Activated CD8-positive, alpha-beta T cell treated with anti-CD3 and anti-CD28 coated beads, Interleukin-2, amount 10 ng/mL, durations not matched to agents 7 days and 5 days (primary cell): ENCODE measurements around the gene HOPX. TPM values are rescaled to one million over a fixed set of nuclear protein-coding genes. Genes with fewer than 3 reads are reported as not detected.
"Not testable (repeated sequence)": the region's sequence is repeated elsewhere in the genome, so short reads cannot be mapped to it uniquely, and the experiment has no call there.

ENCODE experiments used
- ATAC-seq: fragments of 150-1000 bp; cut with Tn5 transposase; one replicate; pipeline ENCODE4 v1.10.0; 2021; ENCODE audit warnings: moderate library complexity
- CTCF ChIA-PET: fragments of 350-600 bp; sonication (Branson Sonifier 250); formaldehyde crosslinking; loops from one replicate; lab custom pipeline; 2021; ENCODE audit warnings: antibody characterized with exemption; lab: Charles Lee
- POLR2A ChIA-PET: fragments of 350-600 bp; sonication (Branson Sonifier 250); formaldehyde crosslinking; loops from one replicate; lab custom pipeline; 2021; ENCODE audit warnings: antibody characterized with exemption; lab: Charles Lee
- DNase-seq: peaks from one replicate; pipeline ENCODE4 v3.0.0-alpha.2; 2020
- H3K27ac Mint-ChIP-seq: one replicate; pipeline ENCODE4 v1.8.0; 2021; ENCODE audit warnings: mild to moderate bottlenecking, mixed read lengths
- H3K27me3 Mint-ChIP-seq: one replicate; pipeline ENCODE4 v1.8.0; 2021; ENCODE audit warnings: low read depth, mixed read lengths
- H3K36me3 Mint-ChIP-seq: one replicate; pipeline ENCODE4 v1.8.0; 2021; ENCODE audit warnings: low read depth, mixed read lengths
- H3K4me1 Mint-ChIP-seq: one replicate; pipeline ENCODE4 v1.8.0; 2021; ENCODE audit warnings: low read depth, mixed read lengths
- H3K4me3 Mint-ChIP-seq: one replicate; pipeline ENCODE4 v1.8.0; 2021; ENCODE audit warnings: mild to moderate bottlenecking, mixed read lengths
- H3K9me3 Mint-ChIP-seq: one replicate; pipeline ENCODE4 v1.8.0; 2022; ENCODE audit warnings: mixed read lengths; ENCODE audit not compliant: insufficient read depth
- total RNA-seq, 2 experiments: library from RNA; stranded (reverse); gene quantifications; one replicate each; pipeline ENCODE4 v1.2.3, GENCODE V29; 2021

HOPX gene
- total RNA-seq, 2 experiments from 2014 or later: 63.6 to 67.4 TPM

- no peak for ATAC-seq
- ChIA-PET CTCF (no interaction called here), POLR2A (no interaction called here)
Measured at GRCh38 chr4:56684320-56685050, 3.4 kb upstream of the HOPX start.

GRCh38 chr4:56683455-56683854 lies 2.4 kb upstream of the HOPX start:
- H3K36me3 Mint-ChIP-seq: no peaks in the 10 kb centered on the region
- POLR2A ChIA-PET: no interaction called here
- peaks cover 15% of the 10 kb centered on the region for H3K4me1 Mint-ChIP-seq
- H3K27me3 Mint-ChIP-seq: peaks cover 47% of the 10 kb centered on the region
- no peaks in the 10 kb centered on the region for H3K9me3 Mint-ChIP-seq
- CTCF ChIA-PET: no interaction called here
- H3K4me3 Mint-ChIP-seq: no peak overlapping the region
- no peak overlapping the region for H3K27ac Mint-ChIP-seq
- DNase-seq (no peak), ATAC-seq (no peak)

More at GRCh38 chr4:56684320-56685050, 3.4 kb upstream of the HOPX start:
- DNase-seq: no peak
- peaks cover 47% of the 10 kb centered on the region for H3K27me3 Mint-ChIP-seq
- no peaks in the 10 kb centered on the region for H3K36me3 Mint-ChIP-seq
- no peak overlapping the region for H3K4me3 Mint-ChIP-seq
- peaks cover 15% of the 10 kb centered on the region for H3K4me1 Mint-ChIP-seq
- no peaks in the 10 kb centered on the region for H3K9me3 Mint-ChIP-seq
- H3K27ac Mint-ChIP-seq: no peak overlapping the region

GRCh38 chr4:56681853-56682525 lies 893 bp upstream of the HOPX start:
- POLR2A ChIA-PET: no interaction called here
- peaks cover 42% of the 10 kb centered on the region for H3K27me3 Mint-ChIP-seq

DNA sequence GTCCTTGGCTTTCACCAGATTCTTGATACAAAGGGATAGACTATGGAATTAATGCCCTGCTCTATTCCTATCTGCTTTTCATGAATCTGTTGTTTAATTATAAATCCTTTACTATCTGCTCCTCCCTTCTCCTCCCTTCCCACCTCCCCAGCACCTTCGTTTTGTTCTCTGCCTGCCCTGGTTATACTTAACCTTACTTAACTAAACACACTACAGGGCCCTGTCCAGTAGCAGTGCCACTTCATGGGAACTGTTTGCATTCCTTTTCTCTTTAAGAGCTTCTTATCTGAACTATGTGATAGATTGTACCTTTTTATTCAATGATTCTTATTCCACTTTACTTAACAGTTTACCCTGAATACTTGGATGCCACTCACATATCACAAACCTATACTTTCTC lies 830 bp downstream of the HOPX start:
- Mint-ChIP-seq H3K27me3 (peaks cover 41% of the 10 kb centered on the region), H3K9me3 (no peaks in the 10 kb centered on the region), H3K4me3 (no peak overlapping the region), H3K4me1 (peaks cover 15% of the 10 kb centered on the region), H3K36me3 (no peaks in the 10 kb centered on the region), H3K27ac (no peak overlapping the region)
- POLR2A ChIA-PET: no interaction called here
- CTCF ChIA-PET: interaction anchor here (0.9 to 1.8 kb wide), 3 partner anchors 9 to 157 kb away, joined by 3 to 7 read pairs (median 4); no protein-coding TSS in a partner anchor
- ATAC-seq (no peak), DNase-seq (no peak)

More at GRCh38 chr4:56681853-56682525, 893 bp upstream of the HOPX start:
- ATAC-seq: no peak
- no peak overlapping the region for H3K27ac Mint-ChIP-seq
- no peak overlapping the region for H3K4me3 Mint-ChIP-seq
- CTCF ChIA-PET: interaction anchor here (1.7 to 1.8 kb wide), 2 partner anchors 11 to 155 kb away, joined by 4 to 7 read pairs; no protein-coding TSS in a partner anchor
- peaks cover 15% of the 10 kb centered on the region for H3K4me1 Mint-ChIP-seq
- no peaks in the 10 kb centered on the region for H3K9me3 Mint-ChIP-seq
- H3K36me3 Mint-ChIP-seq: no peaks in the 10 kb centered on the region
- no peak for DNase-seq

- DNase-seq: no peak
- Mint-ChIP-seq H3K27ac (no peak overlapping the region), H3K36me3 (no peaks in the 10 kb centered on the region), H3K4me3 (no peak overlapping the region), H3K27me3 (peaks cover 30% of the 10 kb centered on the region), H3K9me3 (no peaks in the 10 kb centered on the region), H3K4me1 (peaks cover 15% of the 10 kb centered on the region)
- ChIA-PET POLR2A (no interaction called here), CTCF (no interaction called here)
- ATAC-seq: no peak
Measured at GRCh38 chr4:56677711-56678110, 3.4 kb downstream of the HOPX start.

DNA sequence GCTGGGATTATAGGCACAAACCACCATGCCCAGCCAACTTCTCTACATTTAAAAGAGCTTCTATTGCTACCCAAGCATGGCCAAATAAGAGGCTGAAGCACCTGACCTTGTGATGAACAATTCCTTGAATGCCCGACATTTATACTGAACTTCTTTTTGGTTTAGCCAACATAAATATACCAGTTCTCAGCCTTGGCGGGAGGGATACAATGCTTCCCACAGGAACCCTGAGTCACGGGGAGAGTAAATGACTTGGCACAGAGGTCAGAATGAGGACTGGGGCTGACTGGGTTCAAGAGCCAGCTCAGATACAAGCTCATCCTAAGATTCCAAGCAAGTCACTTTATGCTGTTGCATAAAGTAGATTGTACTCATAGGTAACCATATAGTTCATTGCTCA lies 6.1 kb downstream of the HOPX start:
- ChIA-PET POLR2A (no interaction called here), CTCF (interaction anchor here (1.1 kb wide), 1 partner anchor 99 kb away, joined by 3 read pairs; no protein-coding TSS in a partner anchor)
- ATAC-seq (no peak), DNase-seq (no peak)
- Mint-ChIP-seq H3K27ac (no peak overlapping the region), H3K4me3 (no peak overlapping the region), H3K9me3 (no peaks in the 10 kb centered on the region), H3K27me3 (peaks cover 12% of the 10 kb centered on the region), H3K4me1 (no peaks in the 10 kb centered on the region), H3K36me3 (no peaks in the 10 kb centered on the region)

- DNase-seq (no peak), ATAC-seq (no peak)
- CTCF ChIA-PET: interaction anchor here (1.1 to 4.2 kb wide), 4 partner anchors 9 to 165 kb away, joined by 4 to 20 read pairs (median 6); partner anchors contain the start of gene HOPX
- no peaks in the 10 kb centered on the region for H3K4me1 Mint-ChIP-seq
- POLR2A ChIA-PET: no interaction called here
- H3K36me3 Mint-ChIP-seq: no peaks in the 10 kb centered on the region
- H3K9me3 Mint-ChIP-seq: peaks cover 11% of the 10 kb centered on the region
- no peak overlapping the region for H3K4me3 Mint-ChIP-seq
- no peak overlapping the region for H3K27ac Mint-ChIP-seq
- H3K27me3 Mint-ChIP-seq: peaks cover 16% of the 10 kb centered on the region
Measured at GRCh38 chr4:56671860-56672259, 9.2 kb downstream of the HOPX start.

GRCh38 chr4:56671373-56671772 lies 9.7 kb downstream of the HOPX start:
- no peak for ATAC-seq
- Mint-ChIP-seq H3K36me3 (no peaks in the 10 kb centered on the region), H3K27me3 (peaks cover 18% of the 10 kb centered on the region), H3K9me3 (peaks cover 11% of the 10 kb centered on the region), H3K4me3 (no peak overlapping the region), H3K27ac (no peak overlapping the region), H3K4me1 (no peaks in the 10 kb centered on the region)
- ChIA-PET CTCF (interaction anchor here (1.1 to 4.2 kb wide), 4 partner anchors 10 to 165 kb away, joined by 4 to 20 read pairs (median 6); partner anchors contain the start of gene HOPX), POLR2A (no interaction called here)
- no peak for DNase-seq

DNA sequence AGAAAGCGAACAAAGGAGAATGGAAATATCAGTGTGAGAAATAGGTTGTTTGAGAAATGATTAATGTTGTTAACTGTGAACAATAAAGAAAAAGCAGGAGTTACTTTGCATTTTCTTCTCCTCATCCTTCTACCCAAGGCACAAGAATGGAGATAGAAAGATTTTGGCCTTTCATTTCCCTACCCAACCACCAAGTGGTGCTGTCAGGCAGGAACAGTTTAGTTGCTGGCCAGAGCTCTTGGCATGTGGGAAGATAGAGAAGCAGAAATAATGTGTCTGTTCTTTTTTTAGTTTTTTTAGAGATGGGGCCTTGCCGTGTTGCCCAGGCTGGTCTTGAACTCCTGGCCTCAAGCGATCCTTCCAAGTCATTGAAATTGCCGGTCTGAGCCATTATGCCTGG lies 12.8 kb downstream of the HOPX start:
- H3K27me3 Mint-ChIP-seq: peaks cover 22% of the 10 kb centered on the region
- DNase-seq: no peak
- H3K36me3 Mint-ChIP-seq: no peaks in the 10 kb centered on the region
- H3K4me3 Mint-ChIP-seq: no peak overlapping the region
- ATAC-seq: no peak
- H3K4me1 Mint-ChIP-seq: no peaks in the 10 kb centered on the region
- no peak overlapping the region for H3K27ac Mint-ChIP-seq
- CTCF ChIA-PET: interaction anchor here (1.0 to 4.2 kb wide), 3 partner anchors 9 to 168 kb away, joined by 3 to 20 read pairs (median 7); no protein-coding TSS in a partner anchor
- POLR2A ChIA-PET: no interaction called here
- peaks cover 11% of the 10 kb centered on the region for H3K9me3 Mint-ChIP-seq

DNA sequence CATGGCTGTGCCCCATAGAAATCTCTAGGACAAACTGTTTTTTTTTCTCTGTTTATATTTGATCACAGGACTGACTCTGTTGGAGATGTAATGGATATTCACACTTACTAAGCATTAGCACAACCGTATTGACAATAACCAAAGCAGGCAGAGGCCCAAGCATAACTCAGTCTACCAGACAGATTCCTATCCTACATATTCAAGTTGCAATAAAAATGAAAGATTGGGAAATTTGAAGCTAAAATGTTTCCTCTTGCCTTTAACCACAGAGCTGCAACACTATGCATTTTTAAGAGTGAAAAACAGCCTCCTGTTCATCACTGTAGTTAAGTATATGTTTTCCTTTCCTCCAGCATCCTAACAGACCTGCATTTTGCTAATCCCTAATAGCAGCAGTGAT lies 13.7 kb downstream of the HOPX start:
- POLR2A ChIA-PET, H3K27ac Mint-ChIP-seq, H3K36me3 Mint-ChIP-seq, H3K4me3 Mint-ChIP-seq, H3K4me1 Mint-ChIP-seq, DNase-seq, ATAC-seq, CTCF ChIA-PET: not testable (repeated sequence)
- Mint-ChIP-seq H3K27me3 (peaks cover 26% of the 10 kb centered on the region), H3K9me3 (peaks cover 11% of the 10 kb centered on the region)

DNA sequence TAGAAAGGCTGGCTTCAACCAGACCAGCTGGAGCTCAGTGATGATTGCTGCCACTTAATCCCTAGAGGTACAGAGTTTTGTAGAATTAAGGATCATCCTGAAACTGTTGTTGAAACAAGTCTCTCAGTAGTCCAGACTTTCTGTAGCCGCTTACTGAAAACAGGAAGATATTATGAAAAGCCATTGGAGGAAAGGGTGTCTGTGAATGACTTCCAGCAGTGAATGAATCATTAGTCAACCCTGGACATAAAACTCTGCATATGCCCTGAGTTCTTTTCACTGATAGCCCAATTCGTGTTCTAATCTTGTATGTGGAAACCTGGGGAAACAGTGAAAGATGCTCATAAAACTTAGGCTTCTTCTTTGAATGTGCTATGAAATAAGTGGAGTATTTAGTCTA lies 14.8 kb downstream of the HOPX start:
- ATAC-seq: no peak
- Mint-ChIP-seq H3K36me3 (no peaks in the 10 kb centered on the region), H3K27me3 (peaks cover 30% of the 10 kb centered on the region)

GRCh38 chr4:56665781-56666180 lies 15.3 kb downstream of the HOPX start:
- no peaks in the 10 kb centered on the region for H3K4me1 Mint-ChIP-seq
- peaks cover 31% of the 10 kb centered on the region for H3K27me3 Mint-ChIP-seq
- no peak overlapping the region for H3K27ac Mint-ChIP-seq
- ATAC-seq (no peak), DNase-seq (no peak)
- ChIA-PET CTCF (interaction anchor here (1.2 kb wide), 1 partner anchor 171 kb away, joined by 3 read pairs; no protein-coding TSS in a partner anchor), POLR2A (no interaction called here)
- H3K4me3 Mint-ChIP-seq: no peak overlapping the region
- peaks cover 11% of the 10 kb centered on the region for H3K9me3 Mint-ChIP-seq
- no peaks in the 10 kb centered on the region for H3K36me3 Mint-ChIP-seq

More for the DNA sequence above, 14.8 kb downstream of the HOPX start:
- Mint-ChIP-seq H3K4me3 (no peak overlapping the region), H3K9me3 (peaks cover 11% of the 10 kb centered on the region), H3K27ac (no peak overlapping the region), H3K4me1 (no peaks in the 10 kb centered on the region)
- POLR2A ChIA-PET: no interaction called here
- DNase-seq: no peak
- CTCF ChIA-PET: interaction anchor here (1.2 kb wide), 1 partner anchor 170 kb away, joined by 3 read pairs; no protein-coding TSS in a partner anchor
